Hepatocyte (in vitro differentiated cells): ENCODE measurements around the gene FAM210A. TPM values are rescaled to one million over a fixed set of nuclear protein-coding genes. Genes with fewer than 3 reads are reported as not detected.

Source experiments
- DNase-seq: peaks from one replicate; pipeline ENCODE4 v3.0.0-alpha.2; 2016; ENCODE audit warnings: low spot score
- H2AFZ ChIP-seq: fragments of 200-600 bp; sonication (generic); 2 replicates; pipeline ENCODE4 v1.6.0; 2016; ENCODE audit warnings: antibody characterized with exemption, mild to moderate bottlenecking
- H3K27ac ChIP-seq: fragments of 200-600 bp; sonication (generic); 2 replicates; pipeline ENCODE4 v1.5.1; 2016; ENCODE audit warnings: mild to moderate bottlenecking
- H3K27me3 ChIP-seq: fragments of 200-600 bp; sonication (generic); 2 replicates; pipeline ENCODE4 v1.6.1; 2016
- H3K36me3 ChIP-seq: fragments of 200-600 bp; sonication (generic); replicated peaks from 2 replicates; pipeline ENCODE4 v1.5.1; 2016; ENCODE audit warnings: low read depth; ENCODE audit not compliant: insufficient read depth
- H3K4me1 ChIP-seq: fragments of 200-600 bp; sonication (generic); 2 replicates; pipeline ENCODE4 v1.5.1; 2016; ENCODE audit warnings: mild to moderate bottlenecking, moderate library complexity; ENCODE audit not compliant: insufficient read depth
- H3K4me2 ChIP-seq: fragments of 200-600 bp; sonication (generic); 2 replicates; pipeline ENCODE4 v1.6.0; 2016
- H3K4me3 ChIP-seq: fragments of 200-600 bp; sonication (generic); 2 replicates; pipeline ENCODE4 v1.5.1; 2016; ENCODE audit warnings: mild to moderate bottlenecking
- H3K79me2 ChIP-seq: fragments of 200-600 bp; sonication (generic); 2 replicates; pipeline ENCODE4 v1.6.0; 2017; ENCODE audit warnings: mild to moderate bottlenecking
- H3K9me2 ChIP-seq: fragments of 200-600 bp; sonication (generic); replicated peaks from 2 replicates; pipeline ENCODE4 v1.6.0; 2017; ENCODE audit warnings: mild to moderate bottlenecking; ENCODE audit not compliant: insufficient read depth
- H3K9me3 ChIP-seq: fragments of 200-600 bp; sonication (generic); 2 replicates; pipeline ENCODE4 v1.5.1; 2016; ENCODE audit warnings: low read depth, mild to moderate bottlenecking
- H4K20me1 ChIP-seq: fragments of 200-600 bp; sonication (generic); 2 replicates; pipeline ENCODE4 v1.6.0; 2016; ENCODE audit warnings: mild to moderate bottlenecking; ENCODE audit not compliant: insufficient read depth, poor library complexity, severe bottlenecking
- CTCF ChIP-seq: fragments of 200-600 bp; sonication (generic); IDR thresholded peaks from 2 replicates; pipeline ENCODE4 v1.5.1; 2016; ENCODE audit warnings: antibody characterized with exemption, mild to moderate bottlenecking; ENCODE audit not compliant: poor library complexity
- EZH2 ChIP-seq: fragments of 200-600 bp; sonication (generic); IDR thresholded peaks from 2 replicates; pipeline ENCODE4 v1.6.1; 2016; ENCODE audit warnings: antibody characterized with exemption, mild to moderate bottlenecking, borderline replicate concordance
- EZH2phosphoT487 ChIP-seq: fragments of 200-600 bp; sonication (generic); IDR thresholded peaks from one replicate; pipeline ENCODE4 v1.6.1; 2018; ENCODE audit warnings: antibody characterized with exemption, mild to moderate bottlenecking, low read depth, moderate library complexity; ENCODE audit not compliant: unreplicated experiment, severe bottlenecking
- WGBS: methylation state at CpG from one replicate; pipeline ENCODE4 v1.1.6; 2016; ENCODE audit warnings: low lambda C conversion rate; ENCODE audit errors: missing lambda C conversion rate; 5-methylcytosine and 5-hydroxymethylcytosine counted together
- polyA plus RNA-seq: library from polyadenylated mRNA; unstranded; fragments of >200 nt; fragmentation: Nextera tagmentation; extraction: Ambion mirVana; gene quantifications from 2 replicates; pipeline ENCODE4 v1.2.1, GENCODE V29; 2016
- total RNA-seq: library from RNA; depleted of rRNA; stranded (reverse); fragments of >200 nt; gene quantifications from 2 replicates; pipeline ENCODE4 v1.2.3, GENCODE V29; 2014

Gene FAM210A
- total and polyA plus RNA-seq, 2 experiments from 2014 or later: 13.9 to 20.6 TPM

GRCh38 chr18:13620818-13621445 is 105.4 kb downstream of the FAM210A start:
- Histone ChIP-seq H3K79me2 (no peaks in the 10 kb centered on the region), H3K27ac (no peak overlapping the region), H3K4me3 (no peak overlapping the region), H3K9me3 (no peaks in the 10 kb centered on the region), H2AFZ (no peak overlapping the region), H3K27me3 (no peaks in the 10 kb centered on the region), H3K4me2 (no peak overlapping the region), H3K9me2 (no peaks in the 10 kb centered on the region), H4K20me1 (no peaks in the 10 kb centered on the region), H3K4me1 (no peaks in the 10 kb centered on the region), H3K36me3 (no peaks in the 10 kb centered on the region)
- DNase-seq: no peak
- 95% methylated on average over 28 of the region's 29 CpGs for WGBS
- no peak for TF ChIP-seq EZH2
- TF ChIP-seq CTCF: no peak
- no peak for TF ChIP-seq EZH2phosphoT487

GRCh38 chr18:13620206-13620672 is 106.1 kb downstream of the FAM210A start:
- H3K79me2 ChIP-seq: no peaks in the 10 kb centered on the region
- no peaks in the 10 kb centered on the region for H3K9me2 ChIP-seq
- no peaks in the 10 kb centered on the region for H3K36me3 ChIP-seq
- no peaks in the 10 kb centered on the region for H3K4me1 ChIP-seq
- TF ChIP-seq EZH2 (no peak), CTCF (no peak), EZH2phosphoT487 (no peak)
- no peak overlapping the region for H3K4me3 ChIP-seq
- WGBS: 89% methylated on average over 10 of the region's 10 CpGs
- no peaks in the 10 kb centered on the region for H3K27me3 ChIP-seq
- H4K20me1 ChIP-seq: no peaks in the 10 kb centered on the region
- H3K9me3 ChIP-seq: no peaks in the 10 kb centered on the region
- H2AFZ ChIP-seq: no peak overlapping the region
- DNase-seq: no peak
- no peak overlapping the region for H3K27ac ChIP-seq
- no peak overlapping the region for H3K4me2 ChIP-seq

GRCh38 chr18:13619505-13620205 is 106.7 kb downstream of the FAM210A start:
- Histone ChIP-seq H3K4me2 (no peak overlapping the region), H2AFZ (no peak overlapping the region), H3K36me3 (no peaks in the 10 kb centered on the region), H4K20me1 (no peaks in the 10 kb centered on the region), H3K27me3 (no peaks in the 10 kb centered on the region), H3K9me2 (no peaks in the 10 kb centered on the region), H3K9me3 (no peaks in the 10 kb centered on the region), H3K4me1 (no peaks in the 10 kb centered on the region), H3K79me2 (no peaks in the 10 kb centered on the region), H3K4me3 (no peak overlapping the region), H3K27ac (no peak overlapping the region)
- TF ChIP-seq EZH2 (no peak), EZH2phosphoT487 (no peak), CTCF (no peak)
- DNase-seq: no peak
- 97% methylated on average over 18 of the region's 20 CpGs for WGBS
